ENCODE results near the gene NF2.

Gene NF2

GRCh38 chr22:29650370-29650769 is 46.9 kb downstream of the NF2 start:
- H3K4me1 ChIP-seq (ENCODE audit: control insufficient read depth, low read depth, low read length): peaks cover 5% of the 10 kb centered on the region
- H3K27me3 ChIP-seq (ENCODE audit: control insufficient read depth, insufficient read depth, low read length): no peaks in the 10 kb centered on the region
- H3K9ac ChIP-seq (ENCODE audit: low read length): no peak overlapping the region
- H3K36me3 ChIP-seq (ENCODE audit: control insufficient read depth, low read depth, low read length): peaks cover 3% of the 10 kb centered on the region
- H3K9me3 ChIP-seq (ENCODE audit: control insufficient read depth, low read depth, low read length): no peaks in the 10 kb centered on the region
- no peak overlapping the region for H3K4me3 ChIP-seq (ENCODE audit: low read length)
- H3K27ac ChIP-seq (ENCODE audit: low read length): no peak overlapping the region

- Histone ChIP-seq H3K4me1 (ENCODE audit: control insufficient read depth, low read depth, low read length) (peaks cover 5% of the 10 kb centered on the region), H3K36me3 (ENCODE audit: control insufficient read depth, low read depth, low read length) (peaks cover 3% of the 10 kb centered on the region), H3K27me3 (ENCODE audit: control insufficient read depth, insufficient read depth, low read length) (no peaks in the 10 kb centered on the region), H3K27ac (ENCODE audit: low read length) (no peak overlapping the region), H3K9me3 (ENCODE audit: control insufficient read depth, low read depth, low read length) (no peaks in the 10 kb centered on the region), H3K9ac (ENCODE audit: low read length) (no peak overlapping the region), H3K4me3 (ENCODE audit: low read length) (no peak overlapping the region)
Observed at GRCh38 chr22:29651652-29652051, 48.2 kb downstream of the NF2 start.

GRCh38 chr22:29654420-29654819 is 51.0 kb downstream of the NF2 start:
- H3K9me3 ChIP-seq (ENCODE audit: control insufficient read depth, low read depth, low read length): no peaks in the 10 kb centered on the region
- no peak overlapping the region for H3K27ac ChIP-seq (ENCODE audit: low read length)
- peaks cover 5% of the 10 kb centered on the region for H3K4me1 ChIP-seq (ENCODE audit: control insufficient read depth, low read depth, low read length)
- H3K4me3 ChIP-seq (ENCODE audit: low read length): no peak overlapping the region
- H3K9ac ChIP-seq (ENCODE audit: low read length): no peak overlapping the region
- no peaks in the 10 kb centered on the region for H3K27me3 ChIP-seq (ENCODE audit: control insufficient read depth, insufficient read depth, low read length)
- H3K36me3 ChIP-seq (ENCODE audit: control insufficient read depth, low read depth, low read length): no peaks in the 10 kb centered on the region

GRCh38 chr22:29654882-29655281 is 51.4 kb downstream of the NF2 start:
- H3K4me1 ChIP-seq (ENCODE audit: control insufficient read depth, low read depth, low read length): peaks cover 5% of the 10 kb centered on the region
- peaks cover 3% of the 10 kb centered on the region for H3K36me3 ChIP-seq (ENCODE audit: control insufficient read depth, low read depth, low read length)
- H3K9me3 ChIP-seq (ENCODE audit: control insufficient read depth, low read depth, low read length): no peaks in the 10 kb centered on the region
- H3K9ac ChIP-seq (ENCODE audit: low read length): no peak overlapping the region
- no peak overlapping the region for H3K27ac ChIP-seq (ENCODE audit: low read length)
- no peak overlapping the region for H3K4me3 ChIP-seq (ENCODE audit: low read length)
- H3K27me3 ChIP-seq (ENCODE audit: control insufficient read depth, insufficient read depth, low read length): no peaks in the 10 kb centered on the region

GRCh38 chr22:29658176-29658575 is 54.7 kb downstream of the NF2 start:
- H3K27ac ChIP-seq (ENCODE audit: low read length): no peak overlapping the region
- no peaks in the 10 kb centered on the region for H3K27me3 ChIP-seq (ENCODE audit: control insufficient read depth, insufficient read depth, low read length)
- H3K9ac ChIP-seq (ENCODE audit: low read length): no peak overlapping the region
- H3K36me3 ChIP-seq (ENCODE audit: control insufficient read depth, low read depth, low read length): peaks cover 5% of the 10 kb centered on the region
- no peak overlapping the region for H3K4me3 ChIP-seq (ENCODE audit: low read length)
- no peaks in the 10 kb centered on the region for H3K9me3 ChIP-seq (ENCODE audit: control insufficient read depth, low read depth, low read length)
- no peaks in the 10 kb centered on the region for H3K4me1 ChIP-seq (ENCODE audit: control insufficient read depth, low read depth, low read length)

GRCh38 chr22:29660021-29660420 is 56.6 kb downstream of the NF2 start:
- Histone ChIP-seq H3K4me1 (ENCODE audit: control insufficient read depth, low read depth, low read length) (no peaks in the 10 kb centered on the region), H3K27me3 (ENCODE audit: control insufficient read depth, insufficient read depth, low read length) (no peaks in the 10 kb centered on the region), H3K9me3 (ENCODE audit: control insufficient read depth, low read depth, low read length) (no peaks in the 10 kb centered on the region), H3K4me3 (ENCODE audit: low read length) (no peak overlapping the region), H3K9ac (ENCODE audit: low read length) (no peak overlapping the region), H3K36me3 (ENCODE audit: control insufficient read depth, low read depth, low read length) (peaks cover 5% of the 10 kb centered on the region), H3K27ac (ENCODE audit: low read length) (no peak overlapping the region)

GRCh38 chr22:29661336-29661735 is 57.9 kb downstream of the NF2 start:
- no peaks in the 10 kb centered on the region for H3K4me1 ChIP-seq (ENCODE audit: control insufficient read depth, low read depth, low read length)
- H3K27ac ChIP-seq (ENCODE audit: low read length): no peak overlapping the region
- H3K36me3 ChIP-seq (ENCODE audit: control insufficient read depth, low read depth, low read length): peaks cover 5% of the 10 kb centered on the region
- no peaks in the 10 kb centered on the region for H3K27me3 ChIP-seq (ENCODE audit: control insufficient read depth, insufficient read depth, low read length)
- H3K4me3 ChIP-seq (ENCODE audit: low read length): no peak overlapping the region
- H3K9me3 ChIP-seq (ENCODE audit: control insufficient read depth, low read depth, low read length): no peaks in the 10 kb centered on the region
- H3K9ac ChIP-seq (ENCODE audit: low read length): no peak overlapping the region

- Histone ChIP-seq H3K9me3 (ENCODE audit: control insufficient read depth, low read depth, low read length) (no peaks in the 10 kb centered on the region), H3K27ac (ENCODE audit: low read length) (no peak overlapping the region), H3K36me3 (ENCODE audit: control insufficient read depth, low read depth, low read length) (peaks cover 9% of the 10 kb centered on the region), H3K9ac (ENCODE audit: low read length) (no peak overlapping the region), H3K27me3 (ENCODE audit: control insufficient read depth, insufficient read depth, low read length) (no peaks in the 10 kb centered on the region), H3K4me3 (ENCODE audit: low read length) (no peak overlapping the region), H3K4me1 (ENCODE audit: control insufficient read depth, low read depth, low read length) (no peaks in the 10 kb centered on the region)
Observed at GRCh38 chr22:29663180-29663821, 59.9 kb downstream of the NF2 start.

GRCh38 chr22:29665486-29665885 is 62.1 kb downstream of the NF2 start:
- no peak overlapping the region for H3K4me3 ChIP-seq (ENCODE audit: low read length)
- no peaks in the 10 kb centered on the region for H3K4me1 ChIP-seq (ENCODE audit: control insufficient read depth, low read depth, low read length)
- H3K27ac ChIP-seq (ENCODE audit: low read length): no peak overlapping the region
- H3K9me3 ChIP-seq (ENCODE audit: control insufficient read depth, low read depth, low read length): no peaks in the 10 kb centered on the region
- no peaks in the 10 kb centered on the region for H3K27me3 ChIP-seq (ENCODE audit: control insufficient read depth, insufficient read depth, low read length)
- no peak overlapping the region for H3K9ac ChIP-seq (ENCODE audit: low read length)
- peaks cover 8% of the 10 kb centered on the region for H3K36me3 ChIP-seq (ENCODE audit: control insufficient read depth, low read depth, low read length)

- H3K36me3 ChIP-seq (ENCODE audit: control insufficient read depth, low read depth, low read length): peaks cover 23% of the 10 kb centered on the region
- H3K27me3 ChIP-seq (ENCODE audit: control insufficient read depth, insufficient read depth, low read length): no peaks in the 10 kb centered on the region
- H3K27ac ChIP-seq (ENCODE audit: low read length): no peak overlapping the region
- H3K4me3 ChIP-seq (ENCODE audit: low read length): no peak overlapping the region
- no peaks in the 10 kb centered on the region for H3K4me1 ChIP-seq (ENCODE audit: control insufficient read depth, low read depth, low read length)
- no peaks in the 10 kb centered on the region for H3K9me3 ChIP-seq (ENCODE audit: control insufficient read depth, low read depth, low read length)
- no peak overlapping the region for H3K9ac ChIP-seq (ENCODE audit: low read length)
Observed at GRCh38 chr22:29668673-29669072, 65.2 kb downstream of the NF2 start.

GRCh38 chr22:29670626-29671025 is 67.2 kb downstream of the NF2 start:
- Histone ChIP-seq H3K27ac (ENCODE audit: low read length) (no peak overlapping the region), H3K36me3 (ENCODE audit: control insufficient read depth, low read depth, low read length) (peaks cover 37% of the 10 kb centered on the region), H3K9ac (ENCODE audit: low read length) (no peak overlapping the region), H3K27me3 (ENCODE audit: control insufficient read depth, insufficient read depth, low read length) (no peaks in the 10 kb centered on the region), H3K4me1 (ENCODE audit: control insufficient read depth, low read depth, low read length) (no peaks in the 10 kb centered on the region), H3K4me3 (ENCODE audit: low read length) (no peak overlapping the region), H3K9me3 (ENCODE audit: control insufficient read depth, low read depth, low read length) (no peaks in the 10 kb centered on the region)

- H3K27ac ChIP-seq (ENCODE audit: low read length): no peak overlapping the region
- H3K27me3 ChIP-seq (ENCODE audit: control insufficient read depth, insufficient read depth, low read length): no peaks in the 10 kb centered on the region
- H3K4me3 ChIP-seq (ENCODE audit: low read length): no peak overlapping the region
- no peaks in the 10 kb centered on the region for H3K4me1 ChIP-seq (ENCODE audit: control insufficient read depth, low read depth, low read length)
- no peak overlapping the region for H3K9ac ChIP-seq (ENCODE audit: low read length)
- H3K36me3 ChIP-seq (ENCODE audit: control insufficient read depth, low read depth, low read length): peaks cover 50% of the 10 kb centered on the region
- no peaks in the 10 kb centered on the region for H3K9me3 ChIP-seq (ENCODE audit: control insufficient read depth, low read depth, low read length)
Observed at GRCh38 chr22:29673361-29674066, 70.1 kb downstream of the NF2 start.

All from iPS-18a (cell line).